Measurements from ENCODE around the gene SLC7A10.
A peak's percentile ranks its signal among the peaks of the same experiment; 100 is the strongest.

Gene SLC7A10

DNA sequence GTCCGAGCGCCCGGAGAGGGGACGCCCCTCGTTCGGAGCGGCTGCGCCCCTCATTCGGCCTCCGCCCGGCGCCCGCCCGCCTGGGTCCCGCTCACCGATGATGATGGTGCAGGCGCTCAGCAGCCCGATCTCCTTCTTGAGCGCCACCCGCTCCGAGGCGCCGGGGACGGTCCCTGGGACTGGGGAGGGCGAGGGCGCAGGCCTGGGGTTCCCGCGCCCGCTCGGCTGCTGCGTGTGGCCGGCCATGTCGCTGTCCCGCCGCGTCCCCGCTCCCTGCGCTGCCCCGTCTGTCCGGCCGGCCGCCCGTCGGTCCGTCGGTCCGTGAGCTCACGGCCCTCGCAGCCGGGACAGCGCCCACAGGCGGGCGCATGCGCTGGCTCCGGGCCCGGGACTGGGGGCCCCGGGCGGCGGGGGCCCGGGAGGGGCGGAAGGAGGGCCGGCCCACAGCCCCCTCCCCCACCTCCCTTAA lies at the start of gene SLC7A10:
Gene SLC7A10 (minus strand): TSS at position 393 of the 469 bp plus-strand sequence. CDS start 147 bp downstream, at position 246.
- no peak within 1 kb of the TSS for H3K27ac ChIP-seq (ENCODE audit: low read depth, low read length)
- H3K4me1 ChIP-seq (ENCODE audit: insufficient read depth, low read length), result no peaks in the 10 kb centered on the region
- peaks cover 15% of the 10 kb centered on the region for H3K9me3 ChIP-seq (ENCODE audit: low read length)
- H3K27me3 ChIP-seq (ENCODE audit: control insufficient read depth in 1 of 2, insufficient read depth in 2 of 2, low read length in 2 of 2), result peaks cover 26 to 39% of the 10 kb centered on the region in 2 donors
- no peak within 1 kb of the TSS for H3K9ac ChIP-seq (ENCODE audit: low read length)
- H3K36me3 ChIP-seq (ENCODE audit: insufficient read depth, low read length), result no peaks in the 10 kb centered on the region
- H3K4me3 ChIP-seq (ENCODE audit: low read depth in 1 of 2, low read length in 2 of 2), result peak within 1 kb of the TSS in 1 of 2 donors; percentile 20

DNA sequence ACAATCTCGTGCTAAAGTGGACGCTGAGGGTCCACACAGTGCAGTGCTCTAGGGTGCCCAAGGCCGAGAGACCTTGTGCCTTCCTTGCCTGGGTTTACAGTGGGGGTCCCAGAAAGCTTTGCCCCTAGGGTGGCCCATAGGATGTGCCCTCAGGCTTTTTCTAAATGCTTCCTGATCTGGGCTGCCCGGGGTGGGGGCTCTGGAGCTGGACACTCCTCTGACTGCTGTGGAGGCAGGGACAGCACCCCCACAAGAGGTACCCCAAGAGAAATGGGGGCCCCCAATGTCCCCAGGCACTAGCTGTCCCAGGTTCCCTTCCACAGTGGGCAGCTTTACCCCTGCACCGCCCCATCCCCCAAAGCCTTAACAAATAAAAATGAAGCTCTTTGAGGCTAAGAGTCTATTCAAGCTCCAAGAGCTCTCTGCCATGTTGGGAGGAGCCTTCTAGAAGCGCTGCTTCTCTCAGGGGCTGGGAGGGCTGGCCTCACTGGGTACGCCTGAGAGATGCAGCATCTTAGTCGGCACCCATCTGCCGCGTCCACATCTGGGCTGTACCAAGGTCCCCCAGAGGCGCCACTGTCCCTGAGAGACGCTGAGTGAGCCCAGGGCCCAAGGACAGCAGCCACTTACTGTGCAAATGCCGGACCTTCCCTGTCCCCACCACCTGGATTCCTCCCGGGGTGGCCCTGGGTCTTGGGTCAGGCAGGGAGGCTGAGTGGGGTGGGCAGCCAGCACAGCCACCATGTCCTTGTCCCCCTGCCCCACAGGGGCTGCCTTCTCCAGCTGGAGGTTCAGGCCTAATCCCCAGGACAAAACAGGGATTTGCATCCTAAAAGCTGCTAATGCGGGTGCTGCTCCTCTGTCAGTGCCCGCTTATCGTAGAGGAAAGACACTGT lies 49.3 kb upstream of the SLC7A10 start:
- Histone ChIP-seq H3K9me3 (ENCODE audit: low read length) (no peaks in the 10 kb centered on the region), H3K4me3 (ENCODE audit: low read depth in 1 of 2, low read length in 2 of 2) (no peak overlapping the region), H3K27me3 (ENCODE audit: control insufficient read depth in 1 of 2, insufficient read depth in 2 of 2, low read length in 2 of 2) (no peaks in the 10 kb centered on the region), H3K36me3 (ENCODE audit: insufficient read depth, low read length) (no peaks in the 10 kb centered on the region), H3K4me1 (ENCODE audit: insufficient read depth, low read length) (peaks cover 5% of the 10 kb centered on the region), H3K9ac (ENCODE audit: low read length) (no peak overlapping the region), H3K27ac (ENCODE audit: low read depth, low read length) (no peak overlapping the region)

DNA sequence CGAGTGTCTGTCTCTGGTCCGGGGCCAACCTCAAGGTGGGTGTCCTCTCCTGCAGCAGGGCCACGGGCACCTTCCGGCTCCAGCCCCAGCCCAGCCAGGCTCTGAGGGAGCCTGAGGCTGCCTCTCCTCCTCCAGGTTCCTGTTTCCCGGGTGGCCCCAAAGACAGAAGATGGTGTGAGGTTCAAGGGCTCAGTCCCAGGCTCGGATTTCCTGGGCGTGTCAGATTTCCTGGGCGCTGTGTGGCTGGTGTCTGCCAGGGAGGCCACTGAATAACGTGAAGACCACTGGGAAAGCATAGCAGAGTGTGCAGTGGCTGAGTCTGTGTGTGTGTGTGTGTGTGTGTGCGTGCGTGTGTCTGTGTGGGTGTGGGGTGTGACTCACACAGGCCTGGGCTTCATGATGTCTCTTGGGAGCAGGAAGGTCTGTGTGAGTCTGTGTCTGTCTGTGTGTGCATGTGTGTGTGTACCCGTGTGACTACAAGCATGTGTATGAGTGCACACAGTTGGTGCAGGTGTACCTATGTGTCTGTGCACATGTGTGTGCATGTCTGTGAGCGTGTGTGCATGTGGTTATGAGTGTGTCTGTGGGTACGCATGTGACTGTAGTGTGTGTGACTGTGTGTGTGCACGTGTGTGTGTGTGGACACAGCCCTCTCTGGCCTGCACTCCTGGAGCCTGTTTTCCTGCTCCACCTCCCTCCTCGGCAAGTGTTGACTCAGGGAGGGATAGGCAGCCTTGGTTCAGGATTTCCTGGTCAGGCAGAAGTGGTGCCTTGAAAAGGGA lies 48.4 kb upstream of the SLC7A10 start:
- no peak overlapping the region for H3K9ac ChIP-seq (ENCODE audit: low read length)
- peaks cover 5% of the 10 kb centered on the region for H3K4me1 ChIP-seq (ENCODE audit: insufficient read depth, low read length)
- no peaks in the 10 kb centered on the region for H3K9me3 ChIP-seq (ENCODE audit: low read length)
- no peak overlapping the region for H3K27ac ChIP-seq (ENCODE audit: low read depth, low read length)
- H3K27me3 ChIP-seq (ENCODE audit: control insufficient read depth in 1 of 2, insufficient read depth in 2 of 2, low read length in 2 of 2), result no peaks in the 10 kb centered on the region
- no peaks in the 10 kb centered on the region for H3K36me3 ChIP-seq (ENCODE audit: insufficient read depth, low read length)
- H3K4me3 ChIP-seq (ENCODE audit: low read depth in 1 of 2, low read length in 2 of 2), result no peak overlapping the region

DNA sequence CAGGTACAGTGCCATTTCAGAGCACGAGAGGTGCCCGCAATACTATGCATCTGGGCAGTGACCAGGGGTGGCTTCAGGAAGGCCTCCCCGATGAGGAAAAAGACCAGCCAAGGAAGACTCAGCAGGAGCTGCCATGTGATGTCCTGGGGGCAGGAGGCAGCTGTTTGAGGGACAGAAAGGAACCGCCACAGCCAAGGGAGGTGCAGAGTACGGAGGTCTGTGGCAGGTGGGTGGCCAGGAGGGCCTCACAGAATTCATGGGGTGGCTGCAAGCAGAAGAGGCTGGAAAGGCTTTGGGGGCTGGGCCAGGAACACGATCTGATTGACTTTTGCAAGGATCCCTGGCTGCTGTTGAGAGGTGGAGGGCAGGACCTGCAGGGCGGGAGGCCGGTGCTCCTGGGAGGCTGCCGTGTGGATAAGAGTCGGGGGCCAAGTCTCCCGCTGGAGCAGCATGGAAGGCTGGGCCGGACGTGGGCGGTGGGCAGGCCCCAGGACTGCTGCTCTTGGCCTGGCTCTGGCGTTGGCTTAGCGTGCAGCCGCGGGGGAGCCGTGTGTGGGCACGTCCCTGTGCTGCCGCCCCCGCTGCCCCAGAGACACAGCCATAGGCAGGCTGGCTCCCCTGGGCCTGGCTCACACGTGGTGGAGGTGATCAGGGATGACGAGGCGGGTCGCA lies 47.6 kb upstream of the SLC7A10 start:
- no peaks in the 10 kb centered on the region for H3K27me3 ChIP-seq (ENCODE audit: control insufficient read depth in 1 of 2, insufficient read depth in 2 of 2, low read length in 2 of 2)
- no peak overlapping the region for H3K9ac ChIP-seq (ENCODE audit: low read length)

DNA sequence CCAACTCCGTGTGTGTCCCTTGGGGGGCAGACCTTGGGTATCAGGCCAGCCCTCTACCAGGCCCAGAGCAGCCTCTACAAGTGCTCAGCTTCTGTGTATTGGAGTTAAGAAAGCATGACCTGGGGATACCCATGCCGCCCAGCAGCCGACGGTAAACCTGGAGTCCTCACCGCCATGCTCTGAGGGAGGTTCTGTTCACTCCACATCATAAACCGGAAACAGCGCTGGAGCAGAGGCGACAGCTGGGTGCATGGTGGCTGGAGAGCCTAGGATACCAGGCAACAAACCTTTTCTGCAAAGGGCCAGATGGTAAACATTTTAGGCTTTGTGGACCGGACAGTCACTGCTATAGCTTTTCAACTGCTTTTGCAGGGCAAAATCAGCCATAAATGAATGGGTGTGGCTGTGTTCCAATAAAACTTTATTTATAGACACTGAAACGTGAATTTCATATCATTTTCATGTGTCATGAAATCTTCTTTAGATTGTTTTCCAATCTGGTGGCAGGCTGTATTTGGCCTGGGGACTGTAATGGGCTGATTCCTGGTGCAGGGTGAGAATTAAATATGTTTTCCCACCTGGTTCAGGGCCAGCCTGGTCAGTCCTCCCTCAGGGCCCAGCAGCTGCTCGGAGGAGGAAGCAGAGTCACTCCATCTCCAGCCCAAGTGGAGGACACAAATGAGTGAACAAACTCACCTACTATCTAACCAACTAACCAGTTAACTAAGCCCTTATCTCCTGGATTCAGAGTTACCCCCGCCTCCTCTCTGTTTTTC lies 45.8 kb upstream of the SLC7A10 start:
- Histone ChIP-seq H3K27ac (ENCODE audit: low read depth, low read length) (no peak overlapping the region), H3K27me3 (ENCODE audit: control insufficient read depth in 1 of 2, insufficient read depth in 2 of 2, low read length in 2 of 2) (no peaks in the 10 kb centered on the region), H3K9me3 (ENCODE audit: low read length) (no peaks in the 10 kb centered on the region), H3K4me3 (ENCODE audit: low read depth in 1 of 2, low read length in 2 of 2) (no peak overlapping the region), H3K4me1 (ENCODE audit: insufficient read depth, low read length) (peaks cover 5% of the 10 kb centered on the region), H3K36me3 (ENCODE audit: insufficient read depth, low read length) (no peaks in the 10 kb centered on the region), H3K9ac (ENCODE audit: low read length) (no peak overlapping the region)

More for the DNA sequence above, 47.6 kb upstream of the SLC7A10 start:
- H3K4me1 ChIP-seq (ENCODE audit: insufficient read depth, low read length), result peaks cover 5% of the 10 kb centered on the region
- H3K27ac ChIP-seq (ENCODE audit: low read depth, low read length), result no peak overlapping the region
- no peak overlapping the region for H3K4me3 ChIP-seq (ENCODE audit: low read depth in 1 of 2, low read length in 2 of 2)
- H3K9me3 ChIP-seq (ENCODE audit: low read length), result no peaks in the 10 kb centered on the region
- H3K36me3 ChIP-seq (ENCODE audit: insufficient read depth, low read length), result no peaks in the 10 kb centered on the region

DNA sequence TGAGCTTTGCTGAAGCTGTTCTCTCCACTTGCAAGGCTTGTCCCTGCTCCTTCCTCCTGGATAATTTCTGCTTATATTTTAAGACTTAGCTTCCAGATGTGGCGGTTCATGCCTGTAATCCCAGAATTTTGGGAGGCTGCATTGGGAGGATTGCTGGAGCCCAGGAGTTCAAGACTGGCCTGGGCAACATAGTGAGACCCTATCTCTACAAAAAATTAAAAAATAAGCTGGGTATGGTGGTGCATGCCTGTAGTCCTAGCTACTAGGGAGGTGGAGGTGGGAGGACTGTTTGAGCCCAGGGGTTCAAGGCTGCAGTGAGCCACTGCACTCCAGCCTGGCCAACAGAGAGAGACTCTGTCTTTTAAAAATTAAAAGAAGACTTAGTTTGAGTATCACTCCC lies 45.1 kb upstream of the SLC7A10 start:
- Histone ChIP-seq H3K9me3 (ENCODE audit: low read length) (no peaks in the 10 kb centered on the region), H3K36me3 (ENCODE audit: insufficient read depth, low read length) (no peaks in the 10 kb centered on the region), H3K4me3 (ENCODE audit: low read depth in 1 of 2, low read length in 2 of 2) (no peak overlapping the region), H3K27me3 (ENCODE audit: control insufficient read depth in 1 of 2, insufficient read depth in 2 of 2, low read length in 2 of 2) (no peaks in the 10 kb centered on the region), H3K4me1 (ENCODE audit: insufficient read depth, low read length) (peaks cover 5% of the 10 kb centered on the region), H3K9ac (ENCODE audit: low read length) (no peak overlapping the region), H3K27ac (ENCODE audit: low read depth, low read length) (no peak overlapping the region)

DNA sequence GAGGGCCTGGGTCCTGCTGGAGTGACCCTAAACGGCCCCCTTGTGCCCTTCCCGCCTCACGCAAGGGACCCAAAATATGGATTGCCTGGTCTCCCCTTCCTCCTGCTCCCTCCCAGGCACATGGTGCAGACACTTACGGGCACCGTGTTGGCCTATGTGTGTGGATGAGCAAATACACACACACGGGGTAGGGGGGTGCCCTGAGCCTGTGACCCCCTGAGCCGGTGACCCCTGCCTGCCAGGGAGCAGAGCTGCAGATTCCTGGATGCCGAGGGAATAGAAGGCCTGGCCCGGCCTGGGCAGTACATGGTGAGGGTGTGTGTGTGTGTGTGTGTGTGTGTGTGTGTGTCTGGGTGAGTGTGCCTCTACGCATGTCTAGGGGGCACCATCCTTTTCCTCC lies 43.4 kb upstream of the SLC7A10 start:
- Histone ChIP-seq H3K4me1 (ENCODE audit: insufficient read depth, low read length) (peaks cover 5% of the 10 kb centered on the region), H3K36me3 (ENCODE audit: insufficient read depth, low read length) (no peaks in the 10 kb centered on the region), H3K4me3 (ENCODE audit: low read depth in 1 of 2, low read length in 2 of 2) (no peak overlapping the region), H3K9me3 (ENCODE audit: low read length) (no peaks in the 10 kb centered on the region), H3K27ac (ENCODE audit: low read depth, low read length) (no peak overlapping the region), H3K27me3 (ENCODE audit: control insufficient read depth in 1 of 2, insufficient read depth in 2 of 2, low read length in 2 of 2) (no peaks in the 10 kb centered on the region), H3K9ac (ENCODE audit: low read length) (no peak overlapping the region)

DNA sequence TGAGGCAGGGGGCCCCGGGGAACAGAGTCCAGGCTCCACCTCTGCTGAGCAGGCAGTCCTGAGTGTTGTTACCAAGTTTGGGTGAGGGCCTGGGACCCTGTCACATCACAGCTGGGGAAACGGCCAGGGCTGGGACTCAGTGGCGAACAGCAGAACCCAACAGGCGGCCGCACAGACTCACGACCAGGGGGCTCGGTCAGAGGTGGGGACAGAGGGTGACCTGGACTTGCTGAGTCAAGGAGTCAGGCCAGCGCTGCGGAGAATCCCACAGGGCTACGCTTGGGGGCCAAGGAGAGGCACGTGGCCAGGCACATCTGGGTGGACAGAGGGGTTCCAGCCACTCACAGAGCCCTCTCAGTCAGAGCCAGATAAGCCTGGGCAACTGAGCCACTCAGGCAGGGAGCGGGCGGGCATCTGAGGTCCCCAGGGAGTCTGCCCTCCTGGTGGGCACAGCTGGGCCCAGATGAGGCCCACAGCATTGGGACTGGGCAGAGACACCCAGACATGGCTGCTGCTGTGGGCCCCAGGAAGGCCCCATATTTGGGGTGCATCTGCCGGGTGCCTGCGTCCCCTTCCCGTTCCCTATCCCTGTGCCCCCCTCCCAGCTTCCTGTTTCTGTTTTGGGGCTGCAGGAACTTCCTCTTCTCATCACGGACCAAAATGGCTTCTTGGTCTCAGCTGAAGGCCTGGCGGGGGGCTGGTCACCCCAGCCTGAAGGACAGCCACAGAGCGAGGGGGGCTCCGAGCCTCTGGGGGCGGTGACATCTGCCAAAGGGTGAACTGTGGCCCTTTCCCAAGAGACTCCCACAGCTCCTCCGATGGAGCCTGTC lies 42.7 kb upstream of the SLC7A10 start:
- no peaks in the 10 kb centered on the region for H3K27me3 ChIP-seq (ENCODE audit: control insufficient read depth in 1 of 2, insufficient read depth in 2 of 2, low read length in 2 of 2)
- H3K27ac ChIP-seq (ENCODE audit: low read depth, low read length), result no peak overlapping the region
- no peaks in the 10 kb centered on the region for H3K36me3 ChIP-seq (ENCODE audit: insufficient read depth, low read length)
- no peak overlapping the region for H3K9ac ChIP-seq (ENCODE audit: low read length)
- H3K4me1 ChIP-seq (ENCODE audit: insufficient read depth, low read length), result no peaks in the 10 kb centered on the region
- H3K9me3 ChIP-seq (ENCODE audit: low read length), result no peaks in the 10 kb centered on the region
- H3K4me3 ChIP-seq (ENCODE audit: low read depth in 1 of 2, low read length in 2 of 2), result no peak overlapping the region

DNA sequence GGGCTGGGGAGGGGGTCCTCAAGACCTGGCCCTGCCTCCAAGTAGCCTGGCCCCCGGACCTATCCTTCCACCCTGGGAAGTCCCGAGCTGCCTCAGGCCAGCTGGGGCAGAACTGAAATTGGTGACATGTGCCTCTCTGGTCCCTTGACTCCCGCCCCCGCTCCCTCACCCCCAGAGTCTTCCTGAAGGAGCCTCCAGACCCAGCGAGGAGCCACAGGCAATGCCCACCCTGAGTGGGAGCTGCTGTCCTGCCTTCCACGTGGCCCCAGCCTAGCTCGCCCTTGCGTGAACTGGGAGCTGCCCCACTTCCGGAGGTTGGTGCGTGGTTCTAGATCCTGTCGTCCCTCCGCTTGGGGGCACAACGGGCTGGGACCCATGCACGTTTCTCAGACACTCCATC lies 42.1 kb upstream of the SLC7A10 start:
- no peaks in the 10 kb centered on the region for H3K27me3 ChIP-seq (ENCODE audit: control insufficient read depth in 1 of 2, insufficient read depth in 2 of 2, low read length in 2 of 2)
- no peaks in the 10 kb centered on the region for H3K4me1 ChIP-seq (ENCODE audit: insufficient read depth, low read length)
- H3K36me3 ChIP-seq (ENCODE audit: insufficient read depth, low read length), result no peaks in the 10 kb centered on the region
- no peak overlapping the region for H3K4me3 ChIP-seq (ENCODE audit: low read depth in 1 of 2, low read length in 2 of 2)
- H3K27ac ChIP-seq (ENCODE audit: low read depth, low read length), result no peak overlapping the region
- H3K9ac ChIP-seq (ENCODE audit: low read length), result no peak overlapping the region
- no peaks in the 10 kb centered on the region for H3K9me3 ChIP-seq (ENCODE audit: low read length)

DNA sequence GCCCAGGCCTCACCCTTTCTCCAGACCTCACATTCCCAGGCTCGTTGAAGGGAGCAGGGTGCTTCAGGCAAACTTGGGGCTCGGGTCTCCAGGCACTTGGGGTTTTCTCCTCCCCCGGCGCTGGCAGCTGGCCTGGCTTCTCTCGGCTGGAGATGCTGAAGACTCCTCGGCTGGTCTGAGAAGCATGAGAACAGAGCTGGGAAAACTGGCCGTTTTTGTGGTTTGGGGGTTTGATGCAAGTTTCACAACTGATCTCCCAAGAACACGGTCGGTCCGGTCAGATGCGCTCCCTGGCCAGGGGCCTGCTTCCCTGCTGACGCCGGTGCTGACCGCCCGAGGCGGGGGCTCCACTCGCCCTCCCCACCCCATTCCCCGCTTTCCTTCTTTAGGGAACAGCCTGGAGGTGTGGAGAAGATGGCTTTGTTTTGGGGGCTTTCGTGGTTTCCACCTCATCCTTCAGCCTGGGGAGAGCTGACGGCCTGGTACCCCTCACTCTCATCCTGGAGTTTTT lies 41.4 kb upstream of the SLC7A10 start:
- Histone ChIP-seq H3K9me3 (ENCODE audit: low read length) (no peaks in the 10 kb centered on the region), H3K36me3 (ENCODE audit: insufficient read depth, low read length) (no peaks in the 10 kb centered on the region), H3K27me3 (ENCODE audit: control insufficient read depth in 1 of 2, insufficient read depth in 2 of 2, low read length in 2 of 2) (no peaks in the 10 kb centered on the region), H3K4me3 (ENCODE audit: low read depth in 1 of 2, low read length in 2 of 2) (no peak overlapping the region), H3K9ac (ENCODE audit: low read length) (no peak overlapping the region), H3K4me1 (ENCODE audit: insufficient read depth, low read length) (no peaks in the 10 kb centered on the region), H3K27ac (ENCODE audit: low read depth, low read length) (no peak overlapping the region)
